Mesendoderm (in vitro differentiated cells): ENCODE results near the gene ITGAD.

Source experiments
- DNase-seq: peaks from one replicate; pipeline ENCODE4 v3.0.0; 2013
- H2AK5ac ChIP-seq: 2 replicates; pipeline ENCODE4 v1.6.1; 2013; ENCODE audit warnings: low read length, inconsistent platforms
- H2BK120ac ChIP-seq: 2 replicates; pipeline ENCODE4 v1.6.1; 2013; ENCODE audit warnings: low read depth, mild to moderate bottlenecking, low read length, moderate library complexity, mixed read lengths
- H2BK15ac ChIP-seq: replicated peaks from 2 replicates; pipeline ENCODE4 v1.6.1; 2013; ENCODE audit warnings: low read depth, mild to moderate bottlenecking, moderate library complexity
- H2BK5ac ChIP-seq: 2 replicates; pipeline ENCODE4 v1.6.1; 2013; ENCODE audit warnings: low read length, inconsistent platforms
- H3K18ac ChIP-seq: 2 replicates; pipeline ENCODE4 v1.6.1; 2013; ENCODE audit warnings: mild to moderate bottlenecking, low read length, mixed read lengths
- H3K23ac ChIP-seq: one replicate; pipeline ENCODE4 v1.6.1; 2013; ENCODE audit warnings: low read length
- H3K27ac ChIP-seq: 2 replicates; pipeline ENCODE4 v1.5.1; 2013; ENCODE audit warnings: low read depth, mild to moderate bottlenecking, inconsistent platforms, low read length, moderate library complexity
- H3K27me3 ChIP-seq: 2 replicates; pipeline ENCODE4 v1.6.1; 2013; ENCODE audit warnings: low read length, control low read depth, mild to moderate bottlenecking, inconsistent platforms; ENCODE audit not compliant: insufficient read depth, poor library complexity
- H3K36me3 ChIP-seq: 2 replicates; pipeline ENCODE4 v1.6.1; 2013; ENCODE audit warnings: low read length, inconsistent platforms; ENCODE audit not compliant: control insufficient read depth, insufficient read depth
- H3K4ac ChIP-seq: one replicate; pipeline ENCODE4 v1.6.1; 2013; ENCODE audit warnings: low read depth, mild to moderate bottlenecking, low read length, moderate library complexity
- H3K4me1 ChIP-seq: 2 replicates; pipeline ENCODE4 v1.6.1; 2013; ENCODE audit warnings: low read depth, low read length, inconsistent platforms; ENCODE audit not compliant: control insufficient read depth
- H3K4me2 ChIP-seq: 2 replicates; pipeline ENCODE4 v1.6.1; 2013; ENCODE audit warnings: low read length
- H3K4me3 ChIP-seq: 2 replicates; pipeline ENCODE4 v1.5.1; 2013; ENCODE audit warnings: mild to moderate bottlenecking, low read length
- H3K56ac ChIP-seq: one replicate; pipeline ENCODE4 v1.6.1; 2013; ENCODE audit warnings: low read length
- H3K79me1 ChIP-seq: 2 replicates; pipeline ENCODE4 v1.6.1; 2013; ENCODE audit warnings: low read length, inconsistent platforms
- H3K79me2 ChIP-seq: 2 replicates; pipeline ENCODE4 v1.6.1; 2013; ENCODE audit warnings: mild to moderate bottlenecking, low read length; ENCODE audit not compliant: control insufficient read depth, insufficient read depth
- H3K9ac ChIP-seq: 2 replicates; pipeline ENCODE4 v1.6.1; 2013; ENCODE audit warnings: low read length, inconsistent platforms
- H4K5ac ChIP-seq: one replicate; pipeline ENCODE4 v1.6.1; 2013; ENCODE audit warnings: low read length
- H4K8ac ChIP-seq: one replicate; pipeline ENCODE4 v1.6.1; 2013; ENCODE audit warnings: low read depth, mild to moderate bottlenecking, control low read depth, low read length, moderate library complexity
- WGBS: extraction: QIAGEN DNeasy Blood & Tissue Kit; methylation state at CpG from one replicate; pipeline ENCODE4 v1.1.7; 2013; ENCODE audit warnings: low lambda C conversion rate, missing lambda C conversion rate; ENCODE audit not compliant: insufficient coverage; ENCODE audit errors: extremely low coverage; 5-methylcytosine and 5-hydroxymethylcytosine counted together

The ITGAD gene

DNA sequence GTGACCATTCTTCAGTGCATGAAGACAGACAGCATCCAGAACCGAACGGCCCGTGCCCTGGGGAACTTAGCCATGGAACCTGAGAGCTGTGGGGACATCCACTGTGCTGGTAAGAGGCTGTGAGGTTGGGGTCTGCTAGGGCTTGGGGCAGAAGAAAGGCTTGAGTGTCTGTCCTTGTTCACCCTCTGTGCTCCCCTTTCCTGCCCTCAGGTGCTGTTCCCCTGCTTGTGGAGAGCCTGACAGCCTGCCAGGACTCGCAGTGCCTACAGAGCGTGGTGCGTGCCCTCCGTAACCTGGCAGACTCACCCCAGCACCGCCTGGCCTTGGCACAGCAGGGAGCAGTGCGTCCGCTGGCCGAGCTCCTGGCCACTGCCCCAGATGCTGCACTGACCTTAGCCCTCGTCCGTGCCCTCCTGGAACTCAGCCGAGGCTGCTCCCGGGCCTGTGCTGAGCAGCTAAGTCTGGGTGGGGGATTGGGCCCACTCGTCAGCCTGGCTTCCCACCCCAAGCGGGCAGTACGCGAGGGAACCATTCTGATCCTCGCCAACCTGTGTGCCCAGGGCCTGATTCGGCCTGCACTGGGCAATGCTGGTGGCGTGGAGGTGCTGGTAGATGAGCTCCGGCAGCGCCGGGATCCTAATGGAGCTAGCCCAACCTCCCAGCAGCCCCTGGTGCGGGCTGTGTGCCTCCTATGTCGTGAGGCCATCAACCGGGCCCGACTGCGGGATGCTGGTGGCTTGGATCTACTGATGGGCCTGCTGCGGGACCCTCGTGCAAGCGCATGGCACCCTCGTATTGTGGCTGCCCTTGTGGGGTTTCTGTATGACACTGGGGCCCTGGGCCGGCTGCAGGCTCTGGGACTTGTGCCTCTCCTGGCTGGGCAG lies 69.0 kb downstream of the ITGAD start:
- Histone ChIP-seq H2AK5ac (no peak overlapping the region), H3K27me3 (no peaks in the 10 kb centered on the region), H3K18ac (no peak overlapping the region), H3K79me1 (peaks cover 10% of the 10 kb centered on the region), H3K9ac (no peak overlapping the region), H3K56ac (no peak overlapping the region), H3K4me3 (no peak overlapping the region), H4K8ac (no peak overlapping the region), H3K4me1 (peaks cover 6% of the 10 kb centered on the region), H3K36me3 (no peaks in the 10 kb centered on the region), H3K23ac (no peak overlapping the region), H4K5ac (no peak overlapping the region), H3K4me2 (no peak overlapping the region), H3K4ac (no peak overlapping the region), H2BK5ac (no peak overlapping the region), H2BK15ac (no peak overlapping the region), H3K27ac (no peak overlapping the region), H3K79me2 (peaks cover 13% of the 10 kb centered on the region), H2BK120ac (no peak overlapping the region)
- no CpG with 5 or more reads among the region's 35 CpGs for WGBS
- no peak for DNase-seq

DNA sequence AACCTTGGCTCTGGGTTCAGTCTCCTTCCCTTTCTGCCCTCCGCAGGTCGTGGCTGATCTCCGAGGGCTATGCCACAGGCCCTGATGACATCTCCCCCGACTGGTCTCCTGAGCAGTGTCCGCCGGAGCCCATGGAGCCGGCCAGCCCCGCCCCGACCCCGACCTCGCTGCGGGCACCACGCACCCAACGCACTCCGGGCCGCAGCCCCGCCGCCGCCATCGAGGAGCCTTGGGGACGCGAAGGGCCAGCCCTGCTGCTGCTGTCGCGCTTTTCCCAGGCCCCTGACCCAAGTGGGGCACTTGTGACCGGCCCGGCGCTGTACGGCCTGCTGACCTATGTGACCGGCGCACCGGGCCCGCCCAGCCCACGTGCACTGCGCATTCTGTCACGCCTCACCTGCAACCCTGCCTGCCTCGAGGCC lies 71.2 kb downstream of the ITGAD start:
- Histone ChIP-seq H3K36me3 (no peaks in the 10 kb centered on the region), H2BK5ac (no peak overlapping the region), H3K79me2 (no peaks in the 10 kb centered on the region), H3K4me1 (peaks cover 2% of the 10 kb centered on the region), H3K4me2 (no peak overlapping the region), H3K27ac (no peak overlapping the region), H2BK15ac (no peak overlapping the region), H3K18ac (no peak overlapping the region), H3K4ac (no peak overlapping the region), H3K79me1 (no peaks in the 10 kb centered on the region), H4K5ac (no peak overlapping the region), H3K4me3 (no peak overlapping the region), H3K56ac (no peak overlapping the region), H3K27me3 (no peaks in the 10 kb centered on the region), H2BK120ac (no peak overlapping the region), H3K23ac (no peak overlapping the region), H2AK5ac (no peak overlapping the region), H4K8ac (no peak overlapping the region), H3K9ac (no peak overlapping the region)
- no CpG with 5 or more reads among the region's 36 CpGs for WGBS
- no peak for DNase-seq

- no peak overlapping the region for H4K5ac ChIP-seq
- H3K4me3 ChIP-seq = no peak overlapping the region
- no peaks in the 10 kb centered on the region for H3K27me3 ChIP-seq
- H2AK5ac ChIP-seq = no peak overlapping the region
- no peak overlapping the region for H3K23ac ChIP-seq
- H4K8ac ChIP-seq = no peak overlapping the region
- DNase-seq = no peak
- no peak overlapping the region for H2BK5ac ChIP-seq
- no peak overlapping the region for H3K56ac ChIP-seq
- no peak overlapping the region for H3K18ac ChIP-seq
- H2BK120ac ChIP-seq = no peak overlapping the region
- no CpG with 5 or more reads among the region's 17 CpGs for WGBS
- H3K79me1 ChIP-seq = no peaks in the 10 kb centered on the region
- no peak overlapping the region for H3K4ac ChIP-seq
- H3K4me2 ChIP-seq = no peak overlapping the region
- H3K27ac ChIP-seq = no peak overlapping the region
- H2BK15ac ChIP-seq = no peak overlapping the region
- H3K4me1 ChIP-seq = peaks cover 2% of the 10 kb centered on the region
- no peaks in the 10 kb centered on the region for H3K79me2 ChIP-seq
- no peaks in the 10 kb centered on the region for H3K36me3 ChIP-seq
- H3K9ac ChIP-seq = no peak overlapping the region
Measured at GRCh38 chr16:31464781-31465260, 71.7 kb downstream of the ITGAD start.

- no peak overlapping the region for H3K4me3 ChIP-seq
- no peaks in the 10 kb centered on the region for H3K36me3 ChIP-seq
- no peak overlapping the region for H3K56ac ChIP-seq
- no peaks in the 10 kb centered on the region for H3K79me1 ChIP-seq
- H3K9ac ChIP-seq = no peak overlapping the region
- H2BK120ac ChIP-seq = no peak overlapping the region
- H3K4me2 ChIP-seq = no peak overlapping the region
- H4K5ac ChIP-seq = no peak overlapping the region
- H3K79me2 ChIP-seq = no peaks in the 10 kb centered on the region
- no peak for DNase-seq
- no peak overlapping the region for H3K4ac ChIP-seq
- H2BK5ac ChIP-seq = no peak overlapping the region
- WGBS = no CpG with 5 or more reads among the region's 20 CpGs
- no peaks in the 10 kb centered on the region for H3K27me3 ChIP-seq
- no peak overlapping the region for H2BK15ac ChIP-seq
- no peak overlapping the region for H3K18ac ChIP-seq
- H3K27ac ChIP-seq = no peak overlapping the region
- no peaks in the 10 kb centered on the region for H3K4me1 ChIP-seq
- no peak overlapping the region for H2AK5ac ChIP-seq
- H4K8ac ChIP-seq = no peak overlapping the region
- H3K23ac ChIP-seq = no peak overlapping the region
Measured at GRCh38 chr16:31465788-31466370, 72.7 kb downstream of the ITGAD start.

GRCh38 chr16:31466381-31466841 lies 73.3 kb downstream of the ITGAD start:
- no peaks in the 10 kb centered on the region for H3K27me3 ChIP-seq
- H4K8ac ChIP-seq = no peak overlapping the region
- H3K56ac ChIP-seq = no peak overlapping the region
- no peak overlapping the region for H2BK15ac ChIP-seq
- H3K27ac ChIP-seq = no peak overlapping the region
- no peak overlapping the region for H3K4me2 ChIP-seq
- no peaks in the 10 kb centered on the region for H3K79me2 ChIP-seq
- no peak for DNase-seq
- H2BK120ac ChIP-seq = no peak overlapping the region
- H3K36me3 ChIP-seq = no peaks in the 10 kb centered on the region
- no peak overlapping the region for H3K9ac ChIP-seq
- WGBS = no CpG with 5 or more reads among the region's 18 CpGs
- H3K4me3 ChIP-seq = no peak overlapping the region
- H2AK5ac ChIP-seq = no peak overlapping the region
- no peaks in the 10 kb centered on the region for H3K79me1 ChIP-seq
- H2BK5ac ChIP-seq = no peak overlapping the region
- no peaks in the 10 kb centered on the region for H3K4me1 ChIP-seq
- H3K23ac ChIP-seq = no peak overlapping the region
- no peak overlapping the region for H3K4ac ChIP-seq
- no peak overlapping the region for H3K18ac ChIP-seq
- no peak overlapping the region for H4K5ac ChIP-seq
